Measurements from ENCODE around the gene PSMB7.

DNA sequence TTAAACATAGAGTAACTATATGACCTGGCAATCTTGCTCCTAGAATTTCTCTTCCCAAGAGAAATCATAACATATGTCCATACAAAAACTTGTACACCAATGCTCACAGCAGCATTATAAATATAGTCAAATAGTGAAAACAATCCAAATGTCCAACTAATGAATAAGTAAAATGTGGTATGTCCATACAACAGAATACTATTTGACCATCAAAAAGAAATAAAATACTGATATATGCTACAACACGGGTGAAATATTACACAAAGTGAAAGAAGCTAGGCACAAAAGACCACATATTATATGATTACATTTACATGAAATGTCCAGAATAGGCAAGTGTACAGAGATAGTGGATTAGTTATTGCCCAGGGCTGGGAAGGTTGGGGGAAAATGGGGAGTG lies 41.4 kb downstream of the PSMB7 start:
- TF ChIP-seq ZNF274 (IDR thresholded peaks at IDR 0.05; ENCODE audit: low read depth, low read length) (no peak), YY1 (IDR thresholded peaks at IDR 0.05; ENCODE audit: insufficient read depth, insufficient read length) (no peak)
